Bronchial epithelial cell (primary cell): ENCODE measurements around the gene CLN5. TPM values are rescaled to one million over a fixed set of nuclear protein-coding genes. Genes with fewer than 3 reads are reported as not detected.

Experiments used
- DNase-seq: peaks from one replicate; pipeline ENCODE4 v3.0.0-alpha.2; 2010; ENCODE audit warnings: low read depth
- FAIRE-seq: peaks from 2 replicates; lab custom pipeline; 2011; peaks lifted over from hg19 to GRCh38; lab: Jason Lieb, UNC
- H3K27me3 ChIP-seq: 2 replicates; pipeline ENCODE4 v1.5.1; 2011; ENCODE audit warnings: low read length; ENCODE audit not compliant: control insufficient read depth, insufficient read depth
- H3K36me3 ChIP-seq: 2 replicates; pipeline ENCODE4 v1.5.1; 2011; ENCODE audit warnings: low read length; ENCODE audit not compliant: control insufficient read depth, insufficient read depth
- H3K4me3 ChIP-seq: 2 replicates; pipeline ENCODE4 v1.5.1; 2011; ENCODE audit warnings: mild to moderate bottlenecking, low read depth, low read length, control low read depth
- total RNA-seq: library from RNA; depleted of rRNA; stranded (reverse); fragments of >200 nt; gene quantifications from 2 replicates; pipeline ENCODE4 v1.2.1, GENCODE V29; 2014
- TF ChIP-seq, protein P1 (sequence below): IDR thresholded peaks from 2 replicates; pipeline ENCODE4 v1.5.1; 2011; ENCODE audit warnings: mild to moderate bottlenecking, moderate library complexity, low read length, control low read depth, inconsistent platforms; ENCODE audit not compliant: insufficient read depth, severe bottlenecking

Gene CLN5
- total RNA-seq, 1 donor from 2014 or later: 21.1 TPM

DNA sequence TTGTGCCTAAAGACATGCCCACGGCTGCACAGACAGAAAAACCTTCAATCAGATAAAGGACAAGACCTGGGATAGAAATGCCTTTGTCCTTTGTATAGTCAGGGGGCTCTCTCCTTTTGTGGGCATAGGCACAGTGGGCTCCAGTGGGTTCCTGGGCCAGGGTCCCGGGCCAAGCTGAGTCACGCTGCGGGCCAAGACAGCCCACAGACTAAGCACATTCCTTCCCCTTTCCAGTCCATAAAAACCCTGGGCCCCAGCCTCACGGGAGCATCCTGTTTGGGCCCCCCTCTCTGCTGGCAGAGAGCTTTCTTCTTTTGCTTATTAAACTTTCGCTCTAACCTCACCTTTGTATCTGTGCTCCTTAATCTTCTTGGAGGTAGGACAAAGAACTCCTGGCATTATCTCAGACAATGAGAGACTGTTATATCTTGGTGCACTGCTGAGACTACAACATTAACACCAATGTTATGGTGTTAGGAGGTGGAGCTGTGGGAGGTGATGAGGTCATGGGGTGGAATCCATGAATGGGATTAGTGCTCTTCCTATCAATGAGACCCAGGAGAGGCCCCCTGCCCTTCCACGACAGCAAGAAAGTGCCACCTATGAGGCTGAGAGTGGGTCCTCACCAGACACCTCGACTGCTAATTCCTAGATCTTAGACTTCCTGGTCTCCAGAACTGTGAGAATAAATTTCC is 55.9 kb downstream of the CLN5 start:
- TF ChIP-seq, protein P1, sequence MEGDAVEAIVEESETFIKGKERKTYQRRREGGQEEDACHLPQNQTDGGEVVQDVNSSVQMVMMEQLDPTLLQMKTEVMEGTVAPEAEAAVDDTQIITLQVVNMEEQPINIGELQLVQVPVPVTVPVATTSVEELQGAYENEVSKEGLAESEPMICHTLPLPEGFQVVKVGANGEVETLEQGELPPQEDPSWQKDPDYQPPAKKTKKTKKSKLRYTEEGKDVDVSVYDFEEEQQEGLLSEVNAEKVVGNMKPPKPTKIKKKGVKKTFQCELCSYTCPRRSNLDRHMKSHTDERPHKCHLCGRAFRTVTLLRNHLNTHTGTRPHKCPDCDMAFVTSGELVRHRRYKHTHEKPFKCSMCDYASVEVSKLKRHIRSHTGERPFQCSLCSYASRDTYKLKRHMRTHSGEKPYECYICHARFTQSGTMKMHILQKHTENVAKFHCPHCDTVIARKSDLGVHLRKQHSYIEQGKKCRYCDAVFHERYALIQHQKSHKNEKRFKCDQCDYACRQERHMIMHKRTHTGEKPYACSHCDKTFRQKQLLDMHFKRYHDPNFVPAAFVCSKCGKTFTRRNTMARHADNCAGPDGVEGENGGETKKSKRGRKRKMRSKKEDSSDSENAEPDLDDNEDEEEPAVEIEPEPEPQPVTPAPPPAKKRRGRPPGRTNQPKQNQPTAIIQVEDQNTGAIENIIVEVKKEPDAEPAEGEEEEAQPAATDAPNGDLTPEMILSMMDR: no peak
- DNase-seq (no peak), FAIRE-seq (no peak)
- H3K4me3 ChIP-seq: no peak overlapping the region
- no peaks in the 10 kb centered on the region for H3K27me3 ChIP-seq
- peaks cover 2% of the 10 kb centered on the region for H3K36me3 ChIP-seq

DNA sequence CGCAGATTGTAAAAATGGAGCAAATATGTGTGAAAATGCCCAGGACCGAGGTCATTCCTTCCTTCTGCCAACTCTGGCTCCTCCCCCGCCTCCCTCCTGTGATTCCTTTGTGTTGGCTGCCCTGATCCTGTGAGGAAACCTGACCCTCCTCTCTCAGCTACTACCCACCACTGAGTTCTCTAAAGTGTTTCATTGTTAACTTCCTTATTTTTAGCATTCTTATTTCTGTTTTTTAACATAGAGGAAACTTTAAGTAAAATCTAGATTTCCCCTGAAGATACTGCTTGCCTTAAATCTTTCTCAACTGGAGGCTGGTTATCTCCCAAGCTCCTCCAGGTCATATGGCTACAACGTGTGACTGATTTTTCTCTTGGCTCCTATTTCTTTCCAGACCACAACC is 56.8 kb downstream of the CLN5 start:
- TF ChIP-seq, protein P1: no peak
- Histone ChIP-seq H3K36me3 (peaks cover 2% of the 10 kb centered on the region), H3K27me3 (no peaks in the 10 kb centered on the region), H3K4me3 (no peak overlapping the region)
- no peak for FAIRE-seq
- no peak for DNase-seq

DNA sequence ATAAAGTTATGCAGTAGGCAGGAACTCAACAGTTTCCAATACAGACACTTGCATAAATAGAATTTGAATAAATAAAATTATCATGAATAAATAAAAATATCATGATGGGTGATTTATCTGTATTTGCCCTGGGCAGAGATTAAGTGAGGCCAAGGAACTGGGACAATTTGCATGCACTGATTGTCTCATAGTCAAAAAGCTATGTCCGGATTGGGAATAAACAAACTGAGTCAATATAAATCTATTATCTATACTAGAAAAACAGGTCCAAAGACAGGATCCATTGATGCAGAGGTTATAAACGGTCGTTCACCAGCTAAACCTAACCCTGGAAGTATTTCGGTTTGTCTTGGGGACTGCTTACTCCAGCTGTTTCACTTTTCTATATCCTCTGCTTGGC is 61.3 kb downstream of the CLN5 start:
- Histone ChIP-seq H3K4me3 (no peak overlapping the region), H3K27me3 (no peaks in the 10 kb centered on the region), H3K36me3 (peaks cover 8% of the 10 kb centered on the region)
- TF ChIP-seq, protein P1: no peak
- FAIRE-seq (no peak), DNase-seq (no peak)

Other genes with a start within 250 kb of the CLN5 start
- 6.5 and 15.3 TPM in 2 replicates for gene KCTD12, start 105.7 kb upstream of the CLN5 start, total RNA-seq
- not detected in 2 replicates for gene ACOD1, start 43.6 kb upstream of the CLN5 start, total RNA-seq
- 42.9 and 51.6 TPM in 2 replicates for gene FBXL3, start 35.1 kb downstream of the CLN5 start, total RNA-seq